NB4 (cell line): ENCODE data around the gene CPLX1.

Experiments used
- MYC ChIP-seq: IDR thresholded peaks from 2 replicates; pipeline ENCODE4 v1.6.1; 2011; ENCODE audit warnings: low read depth, low read length
- TF ChIP-seq, protein P1 (sequence below): IDR thresholded peaks from one replicate; pipeline ENCODE4 v1.5.1; 2012; ENCODE audit warnings: low read depth, low read length

DNA sequence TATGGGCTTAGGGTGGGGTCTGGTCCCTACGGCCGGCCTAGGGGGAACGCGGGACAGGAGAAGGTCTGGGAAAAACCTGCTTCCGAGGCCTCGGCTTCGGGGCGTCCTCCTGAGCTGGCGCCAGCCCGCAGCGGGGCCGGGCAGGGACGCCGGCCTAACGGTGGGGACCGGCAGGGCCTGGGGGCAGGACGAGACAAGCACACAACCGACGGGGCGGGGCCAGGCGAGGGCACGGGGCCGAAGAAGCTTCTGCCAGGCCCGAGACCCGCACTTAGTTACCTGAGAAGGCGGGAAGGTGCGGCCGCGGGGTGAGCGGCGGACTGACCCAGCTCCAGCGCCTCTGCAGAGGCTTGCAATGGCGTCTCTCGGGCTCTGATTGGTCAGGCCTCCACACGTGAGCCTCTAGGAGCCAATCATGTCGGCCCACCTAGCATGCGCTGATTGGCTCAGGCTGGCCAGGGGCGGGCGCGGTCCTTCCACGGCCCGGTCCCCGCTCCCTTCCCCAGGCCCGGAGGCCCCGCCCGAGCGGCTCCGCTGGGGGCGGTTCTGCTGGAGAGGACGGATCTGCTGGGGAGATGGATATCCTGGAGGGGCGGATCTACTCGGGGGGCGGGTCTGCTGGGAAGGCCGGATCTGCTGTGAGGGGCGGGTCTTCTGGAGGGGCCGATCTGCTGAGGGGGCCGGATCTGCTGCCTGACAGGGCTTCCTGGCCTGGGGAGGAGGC lies 44.3 kb downstream of the CPLX1 start:
- TF ChIP-seq, protein P1, sequence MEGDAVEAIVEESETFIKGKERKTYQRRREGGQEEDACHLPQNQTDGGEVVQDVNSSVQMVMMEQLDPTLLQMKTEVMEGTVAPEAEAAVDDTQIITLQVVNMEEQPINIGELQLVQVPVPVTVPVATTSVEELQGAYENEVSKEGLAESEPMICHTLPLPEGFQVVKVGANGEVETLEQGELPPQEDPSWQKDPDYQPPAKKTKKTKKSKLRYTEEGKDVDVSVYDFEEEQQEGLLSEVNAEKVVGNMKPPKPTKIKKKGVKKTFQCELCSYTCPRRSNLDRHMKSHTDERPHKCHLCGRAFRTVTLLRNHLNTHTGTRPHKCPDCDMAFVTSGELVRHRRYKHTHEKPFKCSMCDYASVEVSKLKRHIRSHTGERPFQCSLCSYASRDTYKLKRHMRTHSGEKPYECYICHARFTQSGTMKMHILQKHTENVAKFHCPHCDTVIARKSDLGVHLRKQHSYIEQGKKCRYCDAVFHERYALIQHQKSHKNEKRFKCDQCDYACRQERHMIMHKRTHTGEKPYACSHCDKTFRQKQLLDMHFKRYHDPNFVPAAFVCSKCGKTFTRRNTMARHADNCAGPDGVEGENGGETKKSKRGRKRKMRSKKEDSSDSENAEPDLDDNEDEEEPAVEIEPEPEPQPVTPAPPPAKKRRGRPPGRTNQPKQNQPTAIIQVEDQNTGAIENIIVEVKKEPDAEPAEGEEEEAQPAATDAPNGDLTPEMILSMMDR, result no peak
- TF ChIP-seq MYC, result no peak; the same call in none of the 2 replicates
